HEK293T (cell line): Measurements from ENCODE around the gene MTAP.

ENCODE experiments used
- ELF4 ChIP-seq: fragments of 450-650 bp; IDR thresholded peaks from 2 replicates; pipeline ENCODE4 v1.6.1; 2017; ENCODE audit warnings: antibody characterized with exemption
- FOXM1 ChIP-seq: fragments of 450-650 bp; IDR thresholded peaks from 2 replicates; pipeline ENCODE4 v1.6.1; 2017; ENCODE audit warnings: mild to moderate bottlenecking, borderline replicate concordance
- HDGF ChIP-seq: fragments of 450-650 bp; IDR thresholded peaks from 2 replicates; pipeline ENCODE4 v1.6.1; 2017; ENCODE audit warnings: antibody characterized with exemption, borderline replicate concordance
- L3MBTL2 ChIP-seq: fragments of 450-650 bp; conservative IDR thresholded peaks from 2 replicates; pipeline ENCODE4 v1.6.1; 2016; ENCODE audit warnings: mild to moderate bottlenecking
- LEF1 ChIP-seq: fragments of 450-650 bp; IDR thresholded peaks from 2 replicates; pipeline ENCODE4 v1.6.1; 2017; ENCODE audit warnings: mild to moderate bottlenecking, borderline replicate concordance
- NFRKB ChIP-seq: fragments of 450-650 bp; IDR thresholded peaks from 2 replicates; pipeline ENCODE4 v1.6.1; 2016; ENCODE audit warnings: mild to moderate bottlenecking, moderate library complexity
- PKNOX1 ChIP-seq: fragments of 450-650 bp; IDR thresholded peaks from 2 replicates; pipeline ENCODE4 v1.6.1; 2016
- SUZ12 ChIP-seq: fragments of 450-650 bp; IDR thresholded peaks from 2 replicates; pipeline ENCODE4 v1.6.1; 2016; ENCODE audit warnings: mild to moderate bottlenecking
- ZNF384 ChIP-seq: fragments of 450-650 bp; IDR thresholded peaks from 2 replicates; pipeline ENCODE4 v1.6.1; 2016

DNA sequence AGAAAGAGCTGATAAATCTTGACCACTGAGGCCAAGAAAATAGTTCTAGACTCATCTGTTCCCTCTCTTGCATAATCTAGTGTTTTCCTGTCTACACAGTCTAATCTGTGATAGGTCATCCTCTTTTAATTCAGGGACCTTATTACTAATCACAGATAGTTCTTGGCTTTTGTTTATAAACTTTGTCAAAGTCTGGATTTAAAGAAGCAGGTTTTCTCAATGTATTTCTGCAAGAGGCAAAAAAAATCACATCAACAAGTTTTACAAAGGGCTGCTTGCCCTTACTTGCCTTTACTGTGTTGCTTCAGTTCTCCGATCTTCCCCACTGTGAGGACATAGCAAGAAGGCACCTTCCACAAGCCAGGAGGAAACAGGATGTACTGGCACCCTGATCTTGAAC, 43.9 kb upstream of the MTAP start:
- no peak for TF ChIP-seq L3MBTL2
- no peak for TF ChIP-seq FOXM1
- TF ChIP-seq ZNF384: no peak
- no peak for TF ChIP-seq ELF4
- TF ChIP-seq HDGF: no peak
- TF ChIP-seq PKNOX1: no peak
- TF ChIP-seq LEF1: no peak
- no peak for TF ChIP-seq SUZ12
- TF ChIP-seq NFRKB: no peak
